ENCODE measurements around the gene COL20A1. TPM values are rescaled to one million over a fixed set of nuclear protein-coding genes. Genes with fewer than 3 reads are reported as not detected.

COL20A1 gene
- total and polyA plus RNA-seq, 2 of the 13 experiments (the other 11 are each of a cell fraction or from before 2014, with no cell fraction given), result not detected

GRCh38 chr20:63367446-63368055 lies 74.6 kb downstream of the COL20A1 start (continued):
- TF ChIP-seq ZNF740 (CRISPR knock-in tag; IDR thresholded peaks at IDR 0.05), result no peak
- TF ChIP-seq GMEB2 (CRISPR knock-in tag; IDR thresholded peaks at IDR 0.05; ENCODE audit: low read depth), result no peak
- TF ChIP-seq E2F5 (CRISPR knock-in tag; conservative IDR thresholded peaks at IDR 0.05), result peak; percentile 49; the same call in 1 of the 2 replicates
- TF ChIP-seq ZNF577 (CRISPR knock-in tag; IDR thresholded peaks at IDR 0.05; ENCODE audit: borderline replicate concordance, low read depth), result no peak
- TF ChIP-seq YY1 (IDR thresholded peaks at IDR 0.05; ENCODE audit: insufficient read depth, insufficient replicate concordance, low read depth, low read length), result no peak
- peak; percentile 35; the same call in 1 of the 2 replicates for TF ChIP-seq RARA (CRISPR knock-in tag; IDR thresholded peaks at IDR 0.05)
- TF ChIP-seq ZNF263 (CRISPR knock-in tag; IDR thresholded peaks at IDR 0.05), result peak; percentile 58
- no peak for TF ChIP-seq ATRX (CRISPR knock-in tag; IDR thresholded peaks at IDR 0.05; ENCODE audit: borderline replicate concordance)
- no peak for TF ChIP-seq ZNF605 (CRISPR knock-in tag; IDR thresholded peaks at IDR 0.05)
- TF ChIP-seq ZNF646 (CRISPR knock-in tag; IDR thresholded peaks at IDR 0.05), result no peak
- no peak for TF ChIP-seq ZMYM4 (CRISPR knock-in tag; IDR thresholded peaks at IDR 0.05)
- no peak for TF ChIP-seq ZBTB49 (CRISPR knock-in tag; IDR thresholded peaks at IDR 0.05; ENCODE audit: borderline replicate concordance)
- no peak for TF ChIP-seq ZNF235 (CRISPR knock-in tag; IDR thresholded peaks at IDR 0.05; ENCODE audit: borderline replicate concordance)
- TF ChIP-seq NR0B2 (CRISPR knock-in tag; IDR thresholded peaks at IDR 0.05), result 0 out of 2 replicates have a peak, but pooled peaks have one; percentile 32
